Trophoblast cell (in vitro differentiated cells and primary cell): ENCODE measurements around the gene SERPINE2.

Experiments
- DNase-seq, 2 donors: peaks; one replicate each; pipeline ENCODE4 v3.0.0-alpha.2; 2016
- H2AFZ ChIP-seq: 2 replicates; pipeline ENCODE4 v1.6.1; 2013; ENCODE audit warnings: low read length, moderate library complexity, mild to moderate bottlenecking; ENCODE audit not compliant: insufficient read depth, poor library complexity
- H2AK5ac ChIP-seq: 2 replicates; pipeline ENCODE4 v1.6.1; 2013; ENCODE audit warnings: mild to moderate bottlenecking, low read length
- H2BK120ac ChIP-seq: 2 replicates; pipeline ENCODE4 v1.6.1; 2013; ENCODE audit warnings: low read length, mild to moderate bottlenecking, moderate library complexity; ENCODE audit not compliant: insufficient read depth, poor library complexity
- H2BK12ac ChIP-seq: 2 replicates; pipeline ENCODE4 v1.6.1; 2013; ENCODE audit warnings: mild to moderate bottlenecking, low read length, moderate library complexity
- H2BK5ac ChIP-seq: 2 replicates; pipeline ENCODE4 v1.6.1; 2013; ENCODE audit warnings: low read length, low read depth, moderate library complexity, mild to moderate bottlenecking; ENCODE audit not compliant: poor library complexity
- H3K14ac ChIP-seq: 2 replicates; pipeline ENCODE4 v1.6.1; 2013; ENCODE audit warnings: mild to moderate bottlenecking, low read length
- H3K18ac ChIP-seq: 2 replicates; pipeline ENCODE4 v1.6.1; 2013; ENCODE audit warnings: mild to moderate bottlenecking, low read length
- H3K23ac ChIP-seq: 2 replicates; pipeline ENCODE4 v1.6.1; 2013; ENCODE audit warnings: low read length
- H3K27ac ChIP-seq: 2 replicates; pipeline ENCODE4 v1.5.1; 2013; ENCODE audit warnings: low read depth, mild to moderate bottlenecking, inconsistent platforms, low read length, moderate library complexity
- H3K27me3 ChIP-seq: 2 replicates; pipeline ENCODE4 v1.6.1; 2013; ENCODE audit warnings: inconsistent platforms, mild to moderate bottlenecking, low read length, moderate library complexity; ENCODE audit not compliant: insufficient read depth
- H3K36me3 ChIP-seq, 2 experiments: 1 replicate in 1 of 2; 2 replicates in 1 of 2; pipeline ENCODE4 v1.6.1; 2013; ENCODE audit warnings: low read length in 2 of 2, mild to moderate bottlenecking in 2 of 2, moderate library complexity in 1 of 2; ENCODE audit not compliant: insufficient read depth in 2 of 2, control insufficient read depth in 1 of 2
- H3K4ac ChIP-seq: 2 replicates; pipeline ENCODE4 v1.6.1; 2013; ENCODE audit warnings: low read depth, mild to moderate bottlenecking, low read length, moderate library complexity
- H3K4me1 ChIP-seq, 2 experiments: 1 replicate in 1 of 2; 2 replicates in 1 of 2; pipeline ENCODE4 v1.6.1; 2013; ENCODE audit warnings: low read length in 2 of 2, mild to moderate bottlenecking in 2 of 2, moderate library complexity in 1 of 2; ENCODE audit not compliant: insufficient read depth in 2 of 2, control insufficient read depth in 1 of 2
- H3K4me2 ChIP-seq: 2 replicates; pipeline ENCODE4 v1.6.1; 2013; ENCODE audit warnings: inconsistent platforms, mild to moderate bottlenecking, low read length, moderate library complexity
- H3K4me3 ChIP-seq: 2 replicates; pipeline ENCODE4 v1.5.1; 2013; ENCODE audit warnings: mild to moderate bottlenecking, low read depth, low read length, inconsistent platforms
- H3K79me1 ChIP-seq: one replicate; pipeline ENCODE4 v1.6.1; 2013; ENCODE audit warnings: low read length
- H3K79me2 ChIP-seq: 2 replicates; pipeline ENCODE4 v1.6.1; 2013; ENCODE audit warnings: low read length, mild to moderate bottlenecking; ENCODE audit not compliant: control insufficient read depth, insufficient read depth, poor library complexity
- H3K9ac ChIP-seq: 2 replicates; pipeline ENCODE4 v1.6.1; 2013; ENCODE audit warnings: mild to moderate bottlenecking, low read length
- H3K9me3 ChIP-seq: 2 replicates; pipeline ENCODE4 v1.6.1; 2013; ENCODE audit warnings: low read depth, mild to moderate bottlenecking, control low read depth, inconsistent platforms, low read length; ENCODE audit not compliant: insufficient read depth
- H4K12ac ChIP-seq: 2 replicates; pipeline ENCODE4 v1.6.1; 2013; ENCODE audit warnings: low read depth, mild to moderate bottlenecking, low read length, moderate library complexity
- H4K8ac ChIP-seq: 2 replicates; pipeline ENCODE4 v1.6.1; 2013; ENCODE audit warnings: low read depth, mild to moderate bottlenecking, low read length, moderate library complexity
- H4K91ac ChIP-seq: one replicate; pipeline ENCODE4 v1.6.1; 2013; ENCODE audit warnings: low read depth, mild to moderate bottlenecking, low read length, moderate library complexity
- WGBS: extraction: QIAGEN DNeasy Blood & Tissue Kit; methylation state at CpG from one replicate; pipeline ENCODE4 v1.1.7; 2013; ENCODE audit warnings: missing lambda C conversion rate; ENCODE audit not compliant: insufficient read length, insufficient coverage; ENCODE audit errors: extremely low coverage; 5-methylcytosine and 5-hydroxymethylcytosine counted together

SERPINE2 gene

DNA sequence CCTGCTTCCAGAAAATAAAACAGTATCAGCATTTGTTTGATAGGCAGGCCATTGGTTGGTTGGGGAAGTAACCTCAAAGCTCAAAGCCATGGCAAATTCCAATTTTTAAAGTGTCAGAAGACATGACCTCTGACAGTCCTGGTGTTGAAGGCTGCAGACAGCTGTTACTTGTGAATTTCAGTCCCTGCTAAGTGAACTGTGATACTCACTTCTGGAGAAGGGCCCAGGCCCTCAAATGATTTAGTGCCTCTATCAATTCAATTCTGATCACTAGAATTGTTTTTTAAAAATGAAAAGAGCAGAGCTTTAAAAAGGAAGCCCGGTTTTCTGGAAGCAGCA lies 58.7 kb downstream of the SERPINE2 start:
- Histone ChIP-seq H3K23ac (no peak overlapping the region), H3K14ac (no peak overlapping the region), H4K91ac (no peak overlapping the region), H3K79me2 (no peaks in the 10 kb centered on the region), H3K9me3 (no peaks in the 10 kb centered on the region), H2BK5ac (no peak overlapping the region), H2AK5ac (no peak overlapping the region), H3K27ac (no peak overlapping the region), H3K4me2 (no peak overlapping the region), H2BK120ac (no peak overlapping the region), H3K4ac (no peak overlapping the region), H3K9ac (no peak overlapping the region), H3K4me3 (no peak overlapping the region), H4K12ac (no peak overlapping the region), H4K8ac (no peak overlapping the region), H3K18ac (no peak overlapping the region), H2BK12ac (no peak overlapping the region), H3K79me1 (no peaks in the 10 kb centered on the region), H2AFZ (no peak overlapping the region), H3K4me1 (peaks cover 0 to 3% of the 10 kb centered on the region in 2 experiments), H3K27me3 (no peaks in the 10 kb centered on the region), H3K36me3 (peaks cover 6 to 11% of the 10 kb centered on the region in 2 experiments)
- no peak for DNase-seq
- no CpG with 5 or more reads among the region's 1 CpG for WGBS

- peaks cover 6 to 10% of the 10 kb centered on the region in 2 experiments for H3K36me3 ChIP-seq
- no peak overlapping the region for H2BK12ac ChIP-seq
- H2AK5ac ChIP-seq, result no peak overlapping the region
- WGBS, result no CpG with 5 or more reads among the region's 2 CpGs
- peaks cover 0 to 3% of the 10 kb centered on the region in 2 experiments for H3K4me1 ChIP-seq
- H3K27me3 ChIP-seq, result no peaks in the 10 kb centered on the region
- H3K4me3 ChIP-seq, result no peak overlapping the region
- no peak overlapping the region for H3K18ac ChIP-seq
- H4K91ac ChIP-seq, result no peak overlapping the region
- H3K23ac ChIP-seq, result no peak overlapping the region
- no peak overlapping the region for H3K9ac ChIP-seq
- no peak overlapping the region for H2BK120ac ChIP-seq
- no peaks in the 10 kb centered on the region for H3K79me1 ChIP-seq
- H3K14ac ChIP-seq, result no peak overlapping the region
- no peak overlapping the region for H3K27ac ChIP-seq
- no peaks in the 10 kb centered on the region for H3K9me3 ChIP-seq
- no peak overlapping the region for H4K12ac ChIP-seq
- H3K4ac ChIP-seq, result no peak overlapping the region
- no peak overlapping the region for H4K8ac ChIP-seq
- no peak overlapping the region for H2AFZ ChIP-seq
- no peak overlapping the region for H2BK5ac ChIP-seq
- H3K4me2 ChIP-seq, result no peak overlapping the region
- no peak for DNase-seq
- no peaks in the 10 kb centered on the region for H3K79me2 ChIP-seq
These were observed 59.2 kb downstream of the SERPINE2 start for GRCh38 chr2:223979730-223980396.

DNA sequence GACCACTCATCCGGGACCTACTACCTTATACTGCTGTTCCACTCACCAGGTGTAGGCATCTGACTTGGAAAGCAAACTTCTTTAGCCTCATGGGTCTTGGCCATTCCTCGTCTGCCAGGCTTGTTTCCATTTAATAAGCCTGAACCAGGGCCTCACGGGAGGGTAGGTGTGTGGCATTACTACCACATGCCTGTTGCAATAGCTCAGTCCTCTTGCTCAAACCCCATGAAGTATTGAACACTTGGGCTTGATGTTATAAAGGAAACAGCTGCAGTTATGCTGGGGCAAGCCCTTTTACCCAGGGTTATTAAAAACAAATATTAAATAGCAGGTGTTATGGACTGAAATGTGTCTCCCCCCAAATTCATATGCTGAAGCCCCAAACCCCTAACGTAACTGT lies 60.6 kb downstream of the SERPINE2 start:
- no peak overlapping the region for H3K18ac ChIP-seq
- DNase-seq, result no peak
- H2BK12ac ChIP-seq, result no peak overlapping the region
- no peaks in the 10 kb centered on the region for H3K9me3 ChIP-seq
- no peaks in the 10 kb centered on the region for H3K27me3 ChIP-seq
- H3K9ac ChIP-seq, result no peak overlapping the region
- no peaks in the 10 kb centered on the region for H3K79me1 ChIP-seq
- no peaks in the 10 kb centered on the region for H3K79me2 ChIP-seq
- H3K4ac ChIP-seq, result no peak overlapping the region
- H3K36me3 ChIP-seq, result peaks cover 3 to 5% of the 10 kb centered on the region in 2 experiments
- H4K12ac ChIP-seq, result no peak overlapping the region
- H2BK120ac ChIP-seq, result no peak overlapping the region
- no peak overlapping the region for H4K8ac ChIP-seq
- no peak overlapping the region for H3K4me2 ChIP-seq
- no peak overlapping the region for H3K27ac ChIP-seq
- no peak overlapping the region for H4K91ac ChIP-seq
- no peak overlapping the region for H2AFZ ChIP-seq
- H2BK5ac ChIP-seq, result no peak overlapping the region
- H3K14ac ChIP-seq, result no peak overlapping the region
- H2AK5ac ChIP-seq, result no peak overlapping the region
- no peak overlapping the region for H3K23ac ChIP-seq
- H3K4me1 ChIP-seq, result peaks cover 0 to 3% of the 10 kb centered on the region in 2 experiments
- no peak overlapping the region for H3K4me3 ChIP-seq
- WGBS, result no CpG with 5 or more reads among the region's 4 CpGs

GRCh38 chr2:223976635-223977226 lies 62.4 kb downstream of the SERPINE2 start:
- no peak overlapping the region for H3K4ac ChIP-seq
- H3K4me1 ChIP-seq, result peaks cover 0 to 3% of the 10 kb centered on the region in 2 experiments
- H3K9ac ChIP-seq, result no peak overlapping the region
- H3K9me3 ChIP-seq, result no peaks in the 10 kb centered on the region
- no peak overlapping the region for H2BK120ac ChIP-seq
- no peak for DNase-seq
- H3K27ac ChIP-seq, result no peak overlapping the region
- H4K91ac ChIP-seq, result no peak overlapping the region
- H3K36me3 ChIP-seq, result peaks cover 2 to 5% of the 10 kb centered on the region in 2 experiments
- H3K18ac ChIP-seq, result no peak overlapping the region
- no CpG with 5 or more reads among the region's 3 CpGs for WGBS
- H2AK5ac ChIP-seq, result no peak overlapping the region
- no peak overlapping the region for H3K14ac ChIP-seq
- H3K79me2 ChIP-seq, result no peaks in the 10 kb centered on the region
- no peak overlapping the region for H4K12ac ChIP-seq
- H2BK5ac ChIP-seq, result no peak overlapping the region
- no peak overlapping the region for H2AFZ ChIP-seq
- no peak overlapping the region for H2BK12ac ChIP-seq
- H3K4me3 ChIP-seq, result no peak overlapping the region
- H3K79me1 ChIP-seq, result no peaks in the 10 kb centered on the region
- H3K4me2 ChIP-seq, result no peak overlapping the region
- H3K23ac ChIP-seq, result no peak overlapping the region
- H4K8ac ChIP-seq, result no peak overlapping the region
- H3K27me3 ChIP-seq, result no peaks in the 10 kb centered on the region
